HepG2 (cell line): ENCODE measurements around the gene CACNA1I. TPM values are rescaled to one million over a fixed set of nuclear protein-coding genes. Genes with fewer than 3 reads are reported as not detected.

Experiments used
- ATAC-seq: fragments of 200-7000 bp; cut with Tn5 transposase; 3 replicates; pipeline ENCODE4 v1.9.1; 2020; ENCODE audit warnings: mild to moderate bottlenecking, moderate library complexity
- BruUV-seq: library from RNA; stranded (reverse); fragments of 400-500 nt; replicated peaks from 2 replicates; lab custom pipeline; 2021; lab: Mats Ljungman, UMichigan
- CTCF ChIA-PET: fragments of 300-600 bp; formaldehyde crosslinking; extraction: SDS; loops from one replicate; lab custom pipeline; 2021; ENCODE audit warnings: low total read pairs, inconsistent platforms, low intra/inter-chr PET ratio; lab: Yijun Ruan, JAX
- POLR2A ChIA-PET: fragments of 350-600 bp; sonication (Branson Sonifier 250); formaldehyde crosslinking; loops from one replicate; lab custom pipeline; 2020; ENCODE audit warnings: antibody characterized with exemption, inconsistent platforms; lab: Yijun Ruan, JAX
- DNase-seq: peaks from one replicate; pipeline ENCODE4 v3.0.0-alpha.2; 2015; ENCODE audit warnings: low spot score
- FAIRE-seq: peaks from 3 replicates; lab custom pipeline; 2011; peaks lifted over from hg19 to GRCh38; lab: Jason Lieb, UNC
- H2AFZ ChIP-seq: one replicate; pipeline ENCODE4 v1.6.1; 2011; ENCODE audit warnings: low read length, inconsistent platforms
- H3K27ac ChIP-seq: fragments of 300-600 bp; 3 replicates; pipeline ENCODE4 v1.8.0; 2011; ENCODE audit warnings: mixed run types, mild to moderate bottlenecking, mixed read lengths, low read length, inconsistent platforms; ENCODE audit not compliant: insufficient read depth; ENCODE audit errors: extremely low read length
- H3K27me3 ChIP-seq, 2 experiments: fragments of 200-600 bp in 1 of 2; 2 replicates in 1 of 2; 3 replicates in 1 of 2; pipeline versions ENCODE4 v1.6.0 to v1.8.0; 2011; ENCODE audit warnings: low read length in 2 of 2, mild to moderate bottlenecking in 2 of 2, moderate library complexity in 2 of 2, inconsistent platforms in 1 of 2; ENCODE audit not compliant: insufficient read depth in 2 of 2, control insufficient read depth in 1 of 2
- H3K36me3 ChIP-seq, 2 experiments: fragments of 200-600 bp in 1 of 2; replicated peaks in 1 of 2; 2 replicates in 1 of 2; 3 replicates in 1 of 2; pipeline versions ENCODE4 v1.5.1 to v1.8.0; 2011; ENCODE audit warnings: low read length in 2 of 2, inconsistent platforms in 1 of 2; ENCODE audit not compliant: insufficient read depth in 2 of 2, control insufficient read depth in 1 of 2
- H3K4me1 ChIP-seq: 2 replicates; pipeline ENCODE4 v1.5.1; 2012; ENCODE audit warnings: low read length, inconsistent platforms; ENCODE audit not compliant: insufficient read depth
- H3K4me2 ChIP-seq: 2 replicates; pipeline ENCODE4 v1.6.0; 2011; ENCODE audit warnings: low read depth, low read length, inconsistent platforms
- H3K4me3 ChIP-seq, 3 experiments: fragments of 200-600 bp in 1 of 3; sonication (generic), shearing (Covaris generic) in 1 of 3; replicated peaks in 1 of 3; 2 replicates each; pipeline ENCODE4 v1.5.1; 2011 to 2016; ENCODE audit warnings: low read length in 3 of 3, inconsistent platforms in 2 of 3, low read depth in 2 of 3, mild to moderate bottlenecking in 2 of 3, control low read depth in 1 of 3, mixed read lengths in 1 of 3; ENCODE audit not compliant: insufficient read depth in 1 of 3
- H3K79me2 ChIP-seq: one replicate; pipeline ENCODE4 v1.6.1; 2011; ENCODE audit warnings: low read length, inconsistent platforms; ENCODE audit not compliant: insufficient read depth
- H3K9ac ChIP-seq: 2 replicates; pipeline ENCODE4 v1.6.0; 2011; ENCODE audit warnings: mild to moderate bottlenecking, low read depth, low read length, inconsistent platforms; ENCODE audit not compliant: insufficient read depth
- H3K9me3 ChIP-seq: 2 replicates; pipeline ENCODE4 v1.5.1; 2012; ENCODE audit warnings: mild to moderate bottlenecking, low read length
- H4K20me1 ChIP-seq: 2 replicates; pipeline ENCODE4 v1.6.0; 2011; ENCODE audit warnings: inconsistent platforms, mild to moderate bottlenecking, low read length, moderate library complexity; ENCODE audit not compliant: insufficient read depth
- ATRX ChIP-seq: sonication (generic); formaldehyde crosslinking; IDR thresholded peaks from 2 replicates; pipeline ENCODE4 v1.4.0; 2020; ENCODE audit warnings: missing genetic modification reagents, borderline replicate concordance
- CCDC6 ChIP-seq: sonication (generic); formaldehyde crosslinking; IDR thresholded peaks from 2 replicates; pipeline ENCODE4 v1.8.1; 2022; ENCODE audit warnings: mild to moderate bottlenecking, missing genetic modification reagents, moderate library complexity
- CEBPG ChIP-seq: IDR thresholded peaks from 2 replicates; pipeline ENCODE4 v1.6.1; 2016
- HMGA1 ChIP-seq: sonication (generic); formaldehyde crosslinking; conservative IDR thresholded peaks from 2 replicates; pipeline ENCODE4 v1.4.0; 2020; ENCODE audit warnings: missing genetic modification reagents
- KDM3A ChIP-seq: IDR thresholded peaks from 2 replicates; pipeline ENCODE4 v1.6.1; 2018; ENCODE audit warnings: low read depth, missing compliant biosample characterization
- ZFP36 ChIP-seq: fragments of 150-350 bp; IDR thresholded peaks from 2 replicates; pipeline ENCODE4 v1.6.1; 2018; ENCODE audit warnings: borderline replicate concordance, low read length, low read depth; ENCODE audit not compliant: partially characterized antibody
- ZNF547 ChIP-seq: sonication (generic); formaldehyde crosslinking; IDR thresholded peaks from 2 replicates; pipeline ENCODE4 v1.5.1; 2020; ENCODE audit warnings: mild to moderate bottlenecking, missing genetic modification reagents
- ZNF678 ChIP-seq: sonication (generic); formaldehyde crosslinking; IDR thresholded peaks from 2 replicates; pipeline ENCODE4 v1.4.0; 2020; ENCODE audit warnings: mild to moderate bottlenecking, missing genetic modification reagents
- ZNF850 ChIP-seq: sonication (generic); formaldehyde crosslinking; conservative IDR thresholded peaks from 2 replicates; pipeline ENCODE4 v1.9.0; 2021; ENCODE audit warnings: mild to moderate bottlenecking, missing genetic modification reagents
- ZSCAN9 ChIP-seq: IDR thresholded peaks from 2 replicates; pipeline ENCODE4 v1.6.1; 2016; ENCODE audit warnings: borderline replicate concordance
- WGBS: methylation state at CpG from one replicate; pipeline ENCODE4 v1.1.6; 2017; ENCODE audit warnings: low lambda C conversion rate; 5-methylcytosine and 5-hydroxymethylcytosine counted together
- in situ Hi-C: cut with HindIII; loops from 2 replicates; pipeline ENCODE4 v1.10.0; 2017; ENCODE audit warnings: low pct_unique_long_range_greater_than_20kb; ENCODE audit not compliant: extremely low pct_ligation_motif_present
- intact Hi-C: fragments of 100-400 bp; cut with micrococcal nuclease; formaldehyde crosslinking; loops from one replicate; pipeline ENCODE4 v1.10.0; 2022; ENCODE audit not compliant: unreplicated experiment
- polyA plus RNA-seq, 8 experiments: library from polyadenylated mRNA; depleted of rRNA in 3 of 8; stranded (reverse) in 7 of 8; unstranded in 1 of 8; fragments of >200 nt; fragmentation: Illumina TruSeq in 4 of 8; extraction: Trizol in 4 of 8; gene quantifications; 2 replicates each; pipeline versions ENCODE4 v1.2.1 to v1.2.3, GENCODE V29; 2011 to 2016; ENCODE audit warnings: low read depth in 4 of 8, missing spikeins in 1 of 8, mixed read lengths in 1 of 8; ENCODE audit not compliant: insufficient read depth in 1 of 8
- total RNA-seq, 5 experiments: library from RNA; depleted of rRNA; stranded (reverse); fragments of >200 nt; fragmentation: Illumina TruSeq; extraction: Trizol; gene quantifications; 2 replicates each; pipeline ENCODE4 v1.2.3, GENCODE V29; 2016; ENCODE audit warnings: low read depth in 1 of 5
- TF ChIP-seq, protein P1 (sequence below): sonication (generic); formaldehyde crosslinking; IDR thresholded peaks from 2 replicates; pipeline ENCODE4 v1.8.1; 2023; ENCODE audit warnings: missing genetic modification reagents, inconsistent platforms, borderline replicate concordance
- TF ChIP-seq, protein P2 (sequence below): sonication (generic); formaldehyde crosslinking; IDR thresholded peaks from 2 replicates; pipeline ENCODE4 v1.5.1; 2020; ENCODE audit warnings: mild to moderate bottlenecking, missing genetic modification reagents
- TF ChIP-seq, protein P3 (sequence below), 2 experiments: IDR thresholded peaks; 2 replicates each; pipeline ENCODE4 v1.6.1; 2011 to 2012; ENCODE audit warnings: low read length in 2 of 2, borderline replicate concordance in 1 of 2, low read depth in 1 of 2, mild to moderate bottlenecking in 1 of 2, moderate library complexity in 1 of 2
- TF ChIP-seq, protein P4 (sequence below): IDR thresholded peaks from 2 replicates; pipeline ENCODE4 v1.6.1; 2016
- TF ChIP-seq, protein P5 (sequence below): fragments of 450-650 bp; IDR thresholded peaks from 2 replicates; pipeline ENCODE4 v1.6.1; 2016

The CACNA1I gene
- total and polyA plus RNA-seq, 2 of the 13 experiments (the other 11 are each of a cell fraction or from before 2014, with no cell fraction given): not detected

DNA sequence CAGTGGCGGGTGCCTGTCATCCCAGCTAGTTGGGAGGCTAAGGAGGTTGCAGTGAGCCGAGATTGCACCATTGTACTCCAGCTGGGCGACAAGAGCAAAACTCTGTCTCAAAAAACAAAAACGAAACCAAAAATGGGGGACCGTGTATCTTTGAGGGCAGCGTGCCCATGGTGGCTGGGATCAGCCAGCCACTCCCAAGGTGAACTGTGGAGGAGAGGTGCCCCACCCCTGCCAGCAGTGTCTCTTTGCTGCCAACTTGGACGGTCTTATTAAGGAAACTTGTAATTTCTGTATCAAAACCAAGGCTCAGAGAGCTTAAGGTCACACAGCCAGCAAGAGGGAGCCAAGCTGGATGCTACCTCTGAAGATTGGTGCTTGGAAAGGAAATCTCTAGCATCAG is 147.7 kb downstream of the CACNA1I start:
- DNase-seq: no peak
- Histone ChIP-seq H3K9me3 (no peaks in the 10 kb centered on the region), H3K4me3 (no peak overlapping the region), H3K4me2 (no peak overlapping the region), H3K9ac (no peak overlapping the region), H3K79me2 (no peaks in the 10 kb centered on the region), H3K4me1 (peaks cover 8% of the 10 kb centered on the region; the same call in 1 of the 2 replicates), H3K27ac (no peak overlapping the region), H3K36me3 (no peaks in the 10 kb centered on the region), H4K20me1 (no peaks in the 10 kb centered on the region), H3K27me3 (peaks cover under 1 to 39% of the 10 kb centered on the region in 2 experiments; a peak in 4 of 5 replicates), H2AFZ (no peak overlapping the region)
- ChIA-PET CTCF (no interaction called here), POLR2A (no interaction called here)
- BruUV-seq: no TSS peak
- ATAC-seq: no peak
- FAIRE-seq: no peak
- in situ Hi-C loops (loop anchor here (10.0 kb wide), 1 partner anchor 57 kb away; no protein-coding TSS in a partner anchor), intact Hi-C loops (no loop called here)
- 56% methylated on average over 6 of the region's 7 CpGs for WGBS
- TF ChIP-seq HMGA1 (CRISPR knock-in tag) (no peak), ZFP36 (no peak), CCDC6 (no peak), ZNF850 (no peak), ZSCAN9 (CRISPR knock-in tag) (no peak), ZNF678 (CRISPR knock-in tag) (no peak), ATRX (CRISPR knock-in tag) (no peak), ZNF547 (CRISPR knock-in tag) (no peak), CEBPG (CRISPR knock-in tag) (no peak), KDM3A (no peak)
- TF ChIP-seq, protein P1, sequence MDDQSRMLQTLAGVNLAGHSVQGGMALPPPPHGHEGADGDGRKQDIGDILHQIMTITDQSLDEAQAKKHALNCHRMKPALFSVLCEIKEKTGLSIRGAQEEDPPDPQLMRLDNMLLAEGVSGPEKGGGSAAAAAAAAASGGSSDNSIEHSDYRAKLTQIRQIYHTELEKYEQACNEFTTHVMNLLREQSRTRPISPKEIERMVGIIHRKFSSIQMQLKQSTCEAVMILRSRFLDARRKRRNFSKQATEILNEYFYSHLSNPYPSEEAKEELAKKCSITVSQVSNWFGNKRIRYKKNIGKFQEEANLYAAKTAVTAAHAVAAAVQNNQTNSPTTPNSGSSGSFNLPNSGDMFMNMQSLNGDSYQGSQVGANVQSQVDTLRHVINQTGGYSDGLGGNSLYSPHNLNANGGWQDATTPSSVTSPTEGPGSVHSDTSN (CRISPR knock-in tag): no peak
- TF ChIP-seq, protein P2, sequence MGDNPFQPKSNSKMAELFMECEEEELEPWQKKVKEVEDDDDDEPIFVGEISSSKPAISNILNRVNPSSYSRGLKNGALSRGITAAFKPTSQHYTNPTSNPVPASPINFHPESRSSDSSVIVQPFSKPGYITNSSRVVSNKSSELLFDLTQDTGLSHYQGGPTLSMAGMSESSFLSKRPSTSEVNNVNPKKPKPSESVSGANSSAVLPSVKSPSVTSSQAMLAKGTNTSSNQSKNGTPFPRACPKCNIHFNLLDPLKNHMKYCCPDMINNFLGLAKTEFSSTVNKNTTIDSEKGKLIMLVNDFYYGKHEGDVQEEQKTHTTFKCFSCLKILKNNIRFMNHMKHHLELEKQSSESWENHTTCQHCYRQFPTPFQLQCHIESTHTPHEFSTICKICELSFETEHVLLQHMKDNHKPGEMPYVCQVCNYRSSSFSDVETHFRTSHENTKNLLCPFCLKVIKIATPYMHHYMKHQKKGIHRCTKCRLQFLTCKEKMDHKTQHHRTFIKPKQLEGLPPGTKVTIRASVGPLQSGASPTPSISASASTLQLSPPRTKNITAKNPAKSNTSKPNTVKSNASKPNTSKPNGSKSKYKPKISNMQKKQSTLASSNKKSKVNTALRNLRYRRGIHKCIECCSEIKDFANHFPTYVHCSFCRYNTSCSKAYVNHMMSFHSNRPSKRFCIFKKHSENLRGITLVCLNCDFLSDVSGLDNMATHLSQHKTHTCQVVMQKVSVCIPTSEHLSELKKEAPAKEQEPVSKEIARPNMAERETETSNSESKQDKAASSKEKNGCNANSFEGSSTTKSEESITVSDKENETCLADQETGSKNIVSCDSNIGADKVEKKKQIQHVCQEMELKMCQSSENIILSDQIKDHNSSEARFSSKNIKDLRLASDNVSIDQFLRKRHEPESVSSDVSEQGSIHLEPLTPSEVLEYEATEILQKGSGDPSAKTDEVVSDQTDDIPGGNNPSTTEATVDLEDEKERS: no peak
- TF ChIP-seq, protein P3, sequence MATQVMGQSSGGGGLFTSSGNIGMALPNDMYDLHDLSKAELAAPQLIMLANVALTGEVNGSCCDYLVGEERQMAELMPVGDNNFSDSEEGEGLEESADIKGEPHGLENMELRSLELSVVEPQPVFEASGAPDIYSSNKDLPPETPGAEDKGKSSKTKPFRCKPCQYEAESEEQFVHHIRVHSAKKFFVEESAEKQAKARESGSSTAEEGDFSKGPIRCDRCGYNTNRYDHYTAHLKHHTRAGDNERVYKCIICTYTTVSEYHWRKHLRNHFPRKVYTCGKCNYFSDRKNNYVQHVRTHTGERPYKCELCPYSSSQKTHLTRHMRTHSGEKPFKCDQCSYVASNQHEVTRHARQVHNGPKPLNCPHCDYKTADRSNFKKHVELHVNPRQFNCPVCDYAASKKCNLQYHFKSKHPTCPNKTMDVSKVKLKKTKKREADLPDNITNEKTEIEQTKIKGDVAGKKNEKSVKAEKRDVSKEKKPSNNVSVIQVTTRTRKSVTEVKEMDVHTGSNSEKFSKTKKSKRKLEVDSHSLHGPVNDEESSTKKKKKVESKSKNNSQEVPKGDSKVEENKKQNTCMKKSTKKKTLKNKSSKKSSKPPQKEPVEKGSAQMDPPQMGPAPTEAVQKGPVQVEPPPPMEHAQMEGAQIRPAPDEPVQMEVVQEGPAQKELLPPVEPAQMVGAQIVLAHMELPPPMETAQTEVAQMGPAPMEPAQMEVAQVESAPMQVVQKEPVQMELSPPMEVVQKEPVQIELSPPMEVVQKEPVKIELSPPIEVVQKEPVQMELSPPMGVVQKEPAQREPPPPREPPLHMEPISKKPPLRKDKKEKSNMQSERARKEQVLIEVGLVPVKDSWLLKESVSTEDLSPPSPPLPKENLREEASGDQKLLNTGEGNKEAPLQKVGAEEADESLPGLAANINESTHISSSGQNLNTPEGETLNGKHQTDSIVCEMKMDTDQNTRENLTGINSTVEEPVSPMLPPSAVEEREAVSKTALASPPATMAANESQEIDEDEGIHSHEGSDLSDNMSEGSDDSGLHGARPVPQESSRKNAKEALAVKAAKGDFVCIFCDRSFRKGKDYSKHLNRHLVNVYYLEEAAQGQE (IDR thresholded peaks at IDR 0.05; ENCODE audit: borderline replicate concordance in 1 of 2, low read depth in 1 of 2, low read length in 2 of 2): no peak
- TF ChIP-seq, protein P4, sequence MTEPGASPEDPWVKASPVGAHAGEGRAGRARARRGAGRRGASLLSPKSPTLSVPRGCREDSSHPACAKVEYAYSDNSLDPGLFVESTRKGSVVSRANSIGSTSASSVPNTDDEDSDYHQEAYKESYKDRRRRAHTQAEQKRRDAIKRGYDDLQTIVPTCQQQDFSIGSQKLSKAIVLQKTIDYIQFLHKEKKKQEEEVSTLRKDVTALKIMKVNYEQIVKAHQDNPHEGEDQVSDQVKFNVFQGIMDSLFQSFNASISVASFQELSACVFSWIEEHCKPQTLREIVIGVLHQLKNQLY (CRISPR knock-in tag): no peak
- TF ChIP-seq, protein P5, sequence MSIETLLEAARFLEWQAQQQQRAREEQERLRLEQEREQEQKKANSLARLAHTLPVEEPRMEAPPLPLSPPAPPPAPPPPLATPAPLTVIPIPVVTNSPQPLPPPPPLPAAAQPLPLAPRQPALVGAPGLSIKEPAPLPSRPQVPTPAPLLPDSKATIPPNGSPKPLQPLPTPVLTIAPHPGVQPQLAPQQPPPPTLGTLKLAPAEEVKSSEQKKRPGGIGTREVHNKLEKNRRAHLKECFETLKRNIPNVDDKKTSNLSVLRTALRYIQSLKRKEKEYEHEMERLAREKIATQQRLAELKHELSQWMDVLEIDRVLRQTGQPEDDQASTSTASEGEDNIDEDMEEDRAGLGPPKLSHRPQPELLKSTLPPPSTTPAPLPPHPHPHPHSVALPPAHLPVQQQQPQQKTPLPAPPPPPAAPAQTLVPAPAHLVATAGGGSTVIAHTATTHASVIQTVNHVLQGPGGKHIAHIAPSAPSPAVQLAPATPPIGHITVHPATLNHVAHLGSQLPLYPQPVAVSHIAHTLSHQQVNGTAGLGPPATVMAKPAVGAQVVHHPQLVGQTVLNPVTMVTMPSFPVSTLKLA: no peak
